WI38 (cell line): ENCODE data around the gene RALGAPA2.

ENCODE experiments used
- H3K4me3 ChIP-seq: 2 replicates; pipeline ENCODE4 v1.5.1; 2011; ENCODE audit warnings: low read depth, mild to moderate bottlenecking, control low read depth, low read length
- CTCF ChIP-seq: IDR thresholded peaks from 2 replicates; pipeline ENCODE4 v1.5.1; 2012; ENCODE audit warnings: low read depth, mild to moderate bottlenecking, control low read depth, low read length

RALGAPA2 gene

GRCh38 chr20:20500312-20500711 lies 212.1 kb downstream of the RALGAPA2 start:
- no peak for TF ChIP-seq CTCF
- no peak overlapping the region for H3K4me3 ChIP-seq

GRCh38 chr20:20499439-20499838 lies 213.0 kb downstream of the RALGAPA2 start:
- no peak for TF ChIP-seq CTCF
- no peak overlapping the region for H3K4me3 ChIP-seq

- H3K4me3 ChIP-seq, result no peak overlapping the region
- TF ChIP-seq CTCF, result no peak
Measured at GRCh38 chr20:20498076-20498861, 214.2 kb downstream of the RALGAPA2 start.

- no peak overlapping the region for H3K4me3 ChIP-seq
- no peak for TF ChIP-seq CTCF
Measured at GRCh38 chr20:20497242-20497978, 215.0 kb downstream of the RALGAPA2 start.

GRCh38 chr20:20495729-20496503 lies 216.5 kb downstream of the RALGAPA2 start:
- H3K4me3 ChIP-seq, result no peak overlapping the region
- TF ChIP-seq CTCF, result no peak

- no peak for TF ChIP-seq CTCF
- H3K4me3 ChIP-seq, result no peak overlapping the region
Measured at GRCh38 chr20:20493701-20494100, 218.7 kb downstream of the RALGAPA2 start.
